Keratinocyte (primary cell): ENCODE results near the gene BICRAL.

ENCODE experiments used
- EZH2 ChIP-seq: IDR thresholded peaks from one replicate; pipeline ENCODE4 v1.6.1; 2012; ENCODE audit warnings: inconsistent platforms, mild to moderate bottlenecking, low read length, moderate library complexity
- TF ChIP-seq, protein P1 (sequence below), 3 experiments: IDR thresholded peaks in 1 of 3; conservative IDR thresholded peaks in 1 of 3; optimal IDR thresholded peaks in 1 of 3; 2 replicates in 2 of 3; 3 replicates in 1 of 3; pipeline versions ENCODE3 to v1.5.1; 2011; ENCODE audit warnings: low read length in 3 of 3, mild to moderate bottlenecking in 3 of 3, moderate library complexity in 2 of 3, control low read depth in 1 of 3, inconsistent platforms in 1 of 3; ENCODE audit not compliant: insufficient read depth in 2 of 3; ENCODE audit errors: extremely low read depth in 1 of 3

DNA sequence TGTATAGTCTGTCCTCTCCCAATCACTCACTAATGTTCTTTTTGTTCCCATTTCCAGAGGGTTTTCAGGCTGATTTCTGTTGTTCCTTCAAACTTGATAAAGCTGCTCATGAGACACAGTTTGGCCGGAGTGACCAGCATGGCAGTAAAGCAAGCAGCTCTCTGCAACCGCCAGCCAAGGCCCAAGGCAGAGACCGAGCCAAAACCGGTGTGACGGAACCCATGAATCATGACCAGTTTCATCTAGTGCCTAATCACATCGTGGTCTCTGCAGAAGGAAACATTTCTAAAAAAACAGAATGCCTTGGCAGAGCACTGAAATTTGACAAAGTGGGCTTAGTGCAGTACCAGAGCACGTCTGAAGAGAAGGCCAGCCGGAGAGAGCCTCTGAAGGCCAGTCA is 82.8 kb downstream of the BICRAL start:
- TF ChIP-seq, protein P1, sequence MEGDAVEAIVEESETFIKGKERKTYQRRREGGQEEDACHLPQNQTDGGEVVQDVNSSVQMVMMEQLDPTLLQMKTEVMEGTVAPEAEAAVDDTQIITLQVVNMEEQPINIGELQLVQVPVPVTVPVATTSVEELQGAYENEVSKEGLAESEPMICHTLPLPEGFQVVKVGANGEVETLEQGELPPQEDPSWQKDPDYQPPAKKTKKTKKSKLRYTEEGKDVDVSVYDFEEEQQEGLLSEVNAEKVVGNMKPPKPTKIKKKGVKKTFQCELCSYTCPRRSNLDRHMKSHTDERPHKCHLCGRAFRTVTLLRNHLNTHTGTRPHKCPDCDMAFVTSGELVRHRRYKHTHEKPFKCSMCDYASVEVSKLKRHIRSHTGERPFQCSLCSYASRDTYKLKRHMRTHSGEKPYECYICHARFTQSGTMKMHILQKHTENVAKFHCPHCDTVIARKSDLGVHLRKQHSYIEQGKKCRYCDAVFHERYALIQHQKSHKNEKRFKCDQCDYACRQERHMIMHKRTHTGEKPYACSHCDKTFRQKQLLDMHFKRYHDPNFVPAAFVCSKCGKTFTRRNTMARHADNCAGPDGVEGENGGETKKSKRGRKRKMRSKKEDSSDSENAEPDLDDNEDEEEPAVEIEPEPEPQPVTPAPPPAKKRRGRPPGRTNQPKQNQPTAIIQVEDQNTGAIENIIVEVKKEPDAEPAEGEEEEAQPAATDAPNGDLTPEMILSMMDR (optimal IDR thresholded peaks at IDR 0.05 in 1 of 3, IDR thresholded peaks at IDR 0.05 in 1 of 3, conservative IDR thresholded peaks at IDR 0.05 in 1 of 3; ENCODE audit: extremely low read depth in 1 of 3, insufficient read depth in 2 of 3, low read length in 3 of 3), result no peak
- TF ChIP-seq EZH2, result no peak
